ENCODE results near the gene SP4. TPM values are rescaled to one million over a fixed set of nuclear protein-coding genes. Genes with fewer than 3 reads are reported as not detected.

SP4 gene
- polyA plus RNA-seq, 2 donors = 0.63 to 0.69 TPM

- Histone ChIP-seq H3K4me1 (ENCODE audit: control insufficient read depth in 2 of 2, insufficient read depth in 2 of 2, low read length in 1 of 2) (no peaks in the 10 kb centered on the region), H3K4me3 (ENCODE audit: low read depth in 1 of 2, low read length in 2 of 2) (no peak overlapping the region), H3K36me3 (ENCODE audit: control insufficient read depth in 2 of 2, insufficient read depth in 2 of 2, low read length in 1 of 2) (no peaks in the 10 kb centered on the region), H3K27me3 (ENCODE audit: control insufficient read depth in 1 of 2, insufficient read depth in 2 of 2, low read length in 2 of 2) (no peaks in the 10 kb centered on the region), H3K9me3 (ENCODE audit: control insufficient read depth in 2 of 2, insufficient read depth in 1 of 2, low read depth in 1 of 2, low read length in 1 of 2) (no peaks in the 10 kb centered on the region), H3K27ac (ENCODE audit: low read depth in 2 of 2, low read length in 1 of 2) (no peak overlapping the region)
- 83 to 84% methylated on average over 6 of the region's 6 CpGs for WGBS, 2 donors
These were observed 13.0 kb upstream of the SP4 start for GRCh38 chr7:21414795-21415393.

GRCh38 chr7:21417647-21418046 lies 10.2 kb upstream of the SP4 start:
- no peak overlapping the region for H3K27ac ChIP-seq (ENCODE audit: low read depth in 2 of 2, low read length in 1 of 2)
- no peak overlapping the region for H3K4me3 ChIP-seq (ENCODE audit: low read depth in 1 of 2, low read length in 2 of 2)
- no peaks in the 10 kb centered on the region for H3K4me1 ChIP-seq (ENCODE audit: control insufficient read depth in 2 of 2, insufficient read depth in 2 of 2, low read length in 1 of 2)
- no peaks in the 10 kb centered on the region for H3K27me3 ChIP-seq (ENCODE audit: control insufficient read depth in 1 of 2, insufficient read depth in 2 of 2, low read length in 2 of 2)
- no peaks in the 10 kb centered on the region for H3K9me3 ChIP-seq (ENCODE audit: control insufficient read depth in 2 of 2, insufficient read depth in 1 of 2, low read depth in 1 of 2, low read length in 1 of 2)
- 49 to 50% methylated on average over 4 of the region's 4 CpGs for WGBS, 2 donors
- H3K36me3 ChIP-seq (ENCODE audit: control insufficient read depth in 2 of 2, insufficient read depth in 2 of 2, low read length in 1 of 2) = no peaks in the 10 kb centered on the region

- Histone ChIP-seq H3K27ac (ENCODE audit: low read depth in 2 of 2, low read length in 1 of 2) (no peak overlapping the region), H3K27me3 (ENCODE audit: control insufficient read depth in 1 of 2, insufficient read depth in 2 of 2, low read length in 2 of 2) (no peaks in the 10 kb centered on the region), H3K36me3 (ENCODE audit: control insufficient read depth in 2 of 2, insufficient read depth in 2 of 2, low read length in 1 of 2) (no peaks in the 10 kb centered on the region), H3K4me1 (ENCODE audit: control insufficient read depth in 2 of 2, insufficient read depth in 2 of 2, low read length in 1 of 2) (peaks cover 0 to 4% of the 10 kb centered on the region in 2 donors), H3K4me3 (ENCODE audit: low read depth in 1 of 2, low read length in 2 of 2) (no peak overlapping the region), H3K9me3 (ENCODE audit: control insufficient read depth in 2 of 2, insufficient read depth in 1 of 2, low read depth in 1 of 2, low read length in 1 of 2) (no peaks in the 10 kb centered on the region)
These were observed 5.1 kb upstream of the SP4 start for GRCh38 chr7:21422751-21423150.

- Histone ChIP-seq H3K4me3 (ENCODE audit: low read depth in 1 of 2, low read length in 2 of 2) (no peak overlapping the region), H3K27me3 (ENCODE audit: control insufficient read depth in 1 of 2, insufficient read depth in 2 of 2, low read length in 2 of 2) (no peaks in the 10 kb centered on the region), H3K36me3 (ENCODE audit: control insufficient read depth in 2 of 2, insufficient read depth in 2 of 2, low read length in 1 of 2) (no peaks in the 10 kb centered on the region), H3K27ac (ENCODE audit: low read depth in 2 of 2, low read length in 1 of 2) (no peak overlapping the region), H3K4me1 (ENCODE audit: control insufficient read depth in 2 of 2, insufficient read depth in 2 of 2, low read length in 1 of 2) (peaks cover 4 to 8% of the 10 kb centered on the region in 2 donors), H3K9me3 (ENCODE audit: control insufficient read depth in 2 of 2, insufficient read depth in 1 of 2, low read depth in 1 of 2, low read length in 1 of 2) (no peaks in the 10 kb centered on the region)
- WGBS, 2 donors = 94 to 96% methylated on average over 10 of the region's 10 CpGs
These were observed 2.6 kb upstream of the SP4 start for GRCh38 chr7:21425290-21425689.

GRCh38 chr7:21426286-21427181 lies 1.3 kb upstream of the SP4 start:
- Histone ChIP-seq H3K27ac (ENCODE audit: low read depth in 2 of 2, low read length in 1 of 2) (peak overlapping the region; percentile 56 to 69), H3K4me1 (ENCODE audit: control insufficient read depth in 2 of 2, insufficient read depth in 2 of 2, low read length in 1 of 2) (peaks cover 4 to 8% of the 10 kb centered on the region in 2 donors), H3K9me3 (ENCODE audit: control insufficient read depth in 2 of 2, insufficient read depth in 1 of 2, low read depth in 1 of 2, low read length in 1 of 2) (no peaks in the 10 kb centered on the region), H3K4me3 (ENCODE audit: low read depth in 1 of 2, low read length in 2 of 2) (peak overlapping the region; percentile 42 to 45), H3K36me3 (ENCODE audit: control insufficient read depth in 2 of 2, insufficient read depth in 2 of 2, low read length in 1 of 2) (no peaks in the 10 kb centered on the region), H3K27me3 (ENCODE audit: control insufficient read depth in 1 of 2, insufficient read depth in 2 of 2, low read length in 2 of 2) (no peaks in the 10 kb centered on the region)
- 4 to 5% methylated on average over 35 of the region's 35 CpGs for WGBS, 2 donors

- 0 to 1% methylated on average over 51 to 57 of the region's 57 CpGs for WGBS, 2 donors
- H3K27ac ChIP-seq (ENCODE audit: low read depth in 2 of 2, low read length in 1 of 2) = peak overlapping the region; percentile 96 to 99
These were observed 557 bp upstream of the SP4 start for GRCh38 chr7:21427182-21427870.

GRCh38 chr7:21428659-21428941 lies 717 bp downstream of the SP4 start:
- Histone ChIP-seq H3K4me1 (ENCODE audit: control insufficient read depth in 2 of 2, insufficient read depth in 2 of 2, low read length in 1 of 2) (peaks cover 4 to 8% of the 10 kb centered on the region in 2 donors), H3K4me3 (ENCODE audit: low read depth in 1 of 2, low read length in 2 of 2) (peak overlapping the region; percentile 71 to 80), H3K9me3 (ENCODE audit: control insufficient read depth in 2 of 2, insufficient read depth in 1 of 2, low read depth in 1 of 2, low read length in 1 of 2) (no peaks in the 10 kb centered on the region)

More at GRCh38 chr7:21427182-21427870, 557 bp upstream of the SP4 start:
- no peaks in the 10 kb centered on the region for H3K36me3 ChIP-seq (ENCODE audit: control insufficient read depth in 2 of 2, insufficient read depth in 2 of 2, low read length in 1 of 2)
- peaks cover 4 to 8% of the 10 kb centered on the region in 2 donors for H3K4me1 ChIP-seq (ENCODE audit: control insufficient read depth in 2 of 2, insufficient read depth in 2 of 2, low read length in 1 of 2)
- H3K27me3 ChIP-seq (ENCODE audit: control insufficient read depth in 1 of 2, insufficient read depth in 2 of 2, low read length in 2 of 2) = no peaks in the 10 kb centered on the region
- no peaks in the 10 kb centered on the region for H3K9me3 ChIP-seq (ENCODE audit: control insufficient read depth in 2 of 2, insufficient read depth in 1 of 2, low read depth in 1 of 2, low read length in 1 of 2)
- peak overlapping the region; percentile 71 to 80 for H3K4me3 ChIP-seq (ENCODE audit: low read depth in 1 of 2, low read length in 2 of 2)

GRCh38 chr7:21429021-21429420 lies 1.1 kb downstream of the SP4 start:
- no peaks in the 10 kb centered on the region for H3K27me3 ChIP-seq (ENCODE audit: control insufficient read depth in 1 of 2, insufficient read depth in 2 of 2, low read length in 2 of 2)
- H3K36me3 ChIP-seq (ENCODE audit: control insufficient read depth in 2 of 2, insufficient read depth in 2 of 2, low read length in 1 of 2) = no peaks in the 10 kb centered on the region
- no peak overlapping the region for H3K27ac ChIP-seq (ENCODE audit: low read depth in 2 of 2, low read length in 1 of 2)
- WGBS, 2 donors = 36 to 46% methylated on average over 3 of the region's 3 CpGs
- H3K4me1 ChIP-seq (ENCODE audit: control insufficient read depth in 2 of 2, insufficient read depth in 2 of 2, low read length in 1 of 2) = peaks cover 4 to 8% of the 10 kb centered on the region in 2 donors
- H3K9me3 ChIP-seq (ENCODE audit: control insufficient read depth in 2 of 2, insufficient read depth in 1 of 2, low read depth in 1 of 2, low read length in 1 of 2) = no peaks in the 10 kb centered on the region
- no peak overlapping the region for H3K4me3 ChIP-seq (ENCODE audit: low read depth in 1 of 2, low read length in 2 of 2)

More at GRCh38 chr7:21428659-21428941, 717 bp downstream of the SP4 start:
- WGBS, 2 donors = 2% methylated on average over 5 of the region's 5 CpGs
- Histone ChIP-seq H3K27me3 (ENCODE audit: control insufficient read depth in 1 of 2, insufficient read depth in 2 of 2, low read length in 2 of 2) (no peaks in the 10 kb centered on the region), H3K36me3 (ENCODE audit: control insufficient read depth in 2 of 2, insufficient read depth in 2 of 2, low read length in 1 of 2) (no peaks in the 10 kb centered on the region), H3K27ac (ENCODE audit: low read depth in 2 of 2, low read length in 1 of 2) (peak overlapping the region; percentile 85 to 99)

- no peaks in the 10 kb centered on the region for H3K36me3 ChIP-seq (ENCODE audit: control insufficient read depth in 2 of 2, insufficient read depth in 2 of 2, low read length in 1 of 2)
- no peak overlapping the region for H3K27ac ChIP-seq (ENCODE audit: low read depth in 2 of 2, low read length in 1 of 2)
- H3K27me3 ChIP-seq (ENCODE audit: control insufficient read depth in 1 of 2, insufficient read depth in 2 of 2, low read length in 2 of 2) = no peaks in the 10 kb centered on the region
- H3K9me3 ChIP-seq (ENCODE audit: control insufficient read depth in 2 of 2, insufficient read depth in 1 of 2, low read depth in 1 of 2, low read length in 1 of 2) = no peaks in the 10 kb centered on the region
- no peak overlapping the region for H3K4me3 ChIP-seq (ENCODE audit: low read depth in 1 of 2, low read length in 2 of 2)
- H3K4me1 ChIP-seq (ENCODE audit: control insufficient read depth in 2 of 2, insufficient read depth in 2 of 2, low read length in 1 of 2) = peaks cover 4 to 8% of the 10 kb centered on the region in 2 donors
- WGBS, 2 donors = 45 to 60% methylated on average over 8 of the region's 8 CpGs
These were observed 2.1 kb downstream of the SP4 start for GRCh38 chr7:21429786-21430574.

Data from esophagus (tissue), 2 donors.